Activated CD8-positive, alpha-beta memory T cell treated with anti-CD3 and anti-CD28 coated beads for 48 hours (primary cell): ENCODE measurements around the gene SLC2A9.
"Not testable (repeated sequence)": the region's sequence is repeated elsewhere in the genome, so short reads cannot be mapped to it uniquely, and the experiment has no call there.

Experiments used
- DNase-seq, 3 experiments: peaks; one replicate each; pipeline ENCODE4 v3.0.0-alpha.2; 2020; ENCODE audit warnings: low read depth in 2 of 3, low spot score in 2 of 3

SLC2A9 gene

DNA sequence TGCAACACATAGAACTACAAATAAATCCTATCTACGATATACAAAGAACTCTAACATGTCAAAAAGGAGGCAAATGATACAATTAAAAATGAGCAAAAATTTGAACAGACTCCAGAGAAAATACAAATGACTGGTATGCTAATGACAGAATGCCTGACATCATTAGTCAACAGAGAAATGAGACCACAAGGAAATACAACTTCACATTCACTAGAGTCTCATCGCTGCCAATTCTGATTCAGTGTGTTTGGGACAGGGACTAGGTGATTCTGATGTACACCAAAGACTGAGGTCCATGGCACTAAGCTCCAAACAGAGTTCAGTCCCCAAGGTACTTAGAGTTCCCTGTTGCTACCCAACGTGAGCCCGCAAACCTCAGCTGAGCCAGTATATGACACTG, 23.4 kb downstream of the SLC2A9 start:
- DNase-seq: no peak

DNA sequence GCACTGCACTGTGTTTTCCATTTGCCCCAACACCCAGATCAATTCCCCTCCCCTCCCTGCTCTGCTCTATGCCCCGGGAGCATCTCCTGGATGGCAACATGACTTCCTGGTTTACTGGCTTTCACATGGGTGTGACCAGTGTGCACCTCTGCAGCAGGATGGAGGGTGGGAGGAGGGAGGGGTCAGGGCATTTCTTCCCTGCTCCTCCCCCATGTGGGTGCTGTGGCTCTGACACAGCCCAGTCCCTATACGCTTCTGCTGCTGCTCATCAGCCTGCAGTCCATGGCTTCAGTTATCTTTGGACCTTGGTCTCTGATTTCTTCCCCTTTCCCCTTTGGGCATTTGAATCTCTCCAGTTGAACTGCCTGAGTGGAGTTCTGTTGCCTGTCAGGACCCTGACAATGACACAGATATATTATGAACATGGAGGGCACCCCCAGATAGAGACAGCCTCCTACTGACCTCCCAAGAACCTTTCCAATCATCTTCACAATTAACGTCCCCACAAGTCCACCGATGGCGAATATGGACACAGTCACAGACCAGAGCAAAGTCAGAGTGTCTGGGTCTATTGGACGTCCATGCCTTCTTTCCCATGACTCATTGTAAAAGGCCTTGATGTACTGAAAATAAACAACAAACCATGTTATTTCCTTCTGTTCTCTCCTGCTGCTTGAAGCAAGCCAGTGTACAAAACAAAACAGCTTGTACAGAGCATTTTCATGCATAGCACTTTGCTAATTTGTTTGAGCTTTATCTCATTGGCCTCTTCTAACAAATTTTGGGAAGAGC, 24.8 kb downstream of the SLC2A9 start:
- DNase-seq: no peak

DNA sequence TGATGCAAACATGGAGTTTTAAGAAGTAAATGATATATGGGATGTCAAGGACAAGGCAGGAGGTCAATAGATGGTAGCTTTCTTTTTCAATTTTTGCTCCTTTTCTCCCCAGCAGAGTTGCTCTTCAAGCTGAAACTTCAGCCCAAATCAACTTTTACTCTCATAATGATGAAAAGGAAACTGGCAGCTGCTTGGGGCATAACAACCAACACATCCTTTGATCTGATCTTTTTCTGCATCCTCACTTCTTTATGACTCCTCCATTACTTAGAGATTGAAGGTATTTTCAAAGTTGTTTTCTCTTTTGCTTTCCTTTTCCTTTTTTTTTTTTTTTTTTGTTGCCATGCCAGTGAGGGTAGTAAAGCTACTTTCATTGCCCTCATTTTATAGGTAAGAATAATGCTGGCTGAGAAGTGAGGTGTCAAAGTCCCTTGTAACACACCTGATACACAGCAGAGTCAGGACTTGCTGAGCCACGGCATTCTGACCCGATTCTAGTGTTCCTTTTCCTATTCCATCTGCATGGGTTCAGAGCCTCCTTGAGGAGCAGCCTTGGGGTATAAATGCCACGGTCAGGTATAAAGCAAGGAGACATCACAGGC, 26.9 kb downstream of the SLC2A9 start:
- DNase-seq: no peak

DNA sequence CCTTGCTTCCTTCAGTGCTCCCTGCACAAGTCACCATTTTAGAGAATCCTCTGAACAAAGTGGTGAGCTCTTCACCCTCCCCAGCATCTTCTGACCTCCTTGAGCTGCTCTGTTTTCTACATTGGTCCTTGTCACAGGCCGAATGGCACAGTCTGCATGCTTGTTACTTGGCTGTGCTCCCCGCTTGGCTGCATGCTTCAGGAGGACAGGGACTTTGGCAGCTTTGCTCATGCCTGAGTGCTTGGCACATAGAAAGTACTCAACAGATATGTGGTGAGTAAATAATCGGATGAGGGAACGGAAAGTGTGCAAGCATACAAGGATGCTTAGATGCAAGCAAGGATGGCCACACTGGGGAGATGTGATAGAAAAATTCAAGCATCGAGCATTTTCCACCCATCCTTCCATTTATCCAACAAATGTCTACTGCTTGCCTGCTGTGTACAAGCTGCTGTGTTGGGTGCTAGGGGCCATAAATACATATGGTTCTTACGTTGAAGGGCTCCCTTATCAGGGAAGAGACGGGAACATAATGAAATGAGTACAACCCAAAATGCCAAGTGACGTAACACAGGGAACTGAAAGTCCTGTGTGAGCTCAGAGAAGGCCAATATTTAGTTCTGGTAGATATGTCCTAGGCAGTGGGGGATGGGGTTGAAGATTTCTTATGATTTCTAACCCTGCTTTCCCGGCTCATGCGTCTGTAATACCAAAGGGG, 31.2 kb downstream of the SLC2A9 start:
- no peak for DNase-seq

DNA sequence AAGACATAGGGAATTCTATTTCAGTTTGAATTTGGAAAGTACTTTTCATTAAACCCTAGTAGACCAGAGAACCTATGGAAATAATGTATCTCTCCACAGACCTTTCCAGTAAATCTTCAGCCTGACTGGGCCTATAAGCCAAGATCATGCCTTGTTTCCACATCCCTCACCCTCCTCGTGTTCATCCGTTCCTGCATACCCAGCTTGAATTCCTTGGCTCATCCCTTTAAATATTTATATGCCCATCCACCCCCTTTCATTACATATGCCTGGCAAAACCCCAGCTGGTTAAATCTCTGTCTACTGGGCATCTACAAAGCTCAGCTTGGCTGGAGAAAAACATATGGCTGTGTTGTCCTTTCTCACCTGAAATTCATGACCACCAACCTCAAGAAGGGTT, 32.4 kb downstream of the SLC2A9 start:
- DNase-seq: no peak

DNA sequence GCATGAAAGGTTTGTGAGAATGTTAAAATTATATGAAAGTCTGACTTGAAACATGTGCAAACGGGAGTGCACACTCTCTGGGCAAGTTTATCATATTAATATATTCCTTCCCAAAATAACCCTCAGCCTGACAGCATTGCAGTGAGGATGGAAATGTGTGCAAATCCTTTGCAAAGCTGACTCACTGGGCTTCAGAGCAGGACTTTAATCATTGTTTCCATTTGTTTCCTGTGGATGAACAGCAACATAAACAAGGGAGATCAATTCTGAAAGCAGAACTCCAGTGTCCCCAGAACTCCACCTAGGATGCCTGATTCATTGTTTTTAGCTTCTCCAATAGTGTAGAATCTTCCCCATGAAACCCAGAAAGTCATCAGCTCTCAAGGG, 32.9 kb downstream of the SLC2A9 start:
- no peak for DNase-seq

DNA sequence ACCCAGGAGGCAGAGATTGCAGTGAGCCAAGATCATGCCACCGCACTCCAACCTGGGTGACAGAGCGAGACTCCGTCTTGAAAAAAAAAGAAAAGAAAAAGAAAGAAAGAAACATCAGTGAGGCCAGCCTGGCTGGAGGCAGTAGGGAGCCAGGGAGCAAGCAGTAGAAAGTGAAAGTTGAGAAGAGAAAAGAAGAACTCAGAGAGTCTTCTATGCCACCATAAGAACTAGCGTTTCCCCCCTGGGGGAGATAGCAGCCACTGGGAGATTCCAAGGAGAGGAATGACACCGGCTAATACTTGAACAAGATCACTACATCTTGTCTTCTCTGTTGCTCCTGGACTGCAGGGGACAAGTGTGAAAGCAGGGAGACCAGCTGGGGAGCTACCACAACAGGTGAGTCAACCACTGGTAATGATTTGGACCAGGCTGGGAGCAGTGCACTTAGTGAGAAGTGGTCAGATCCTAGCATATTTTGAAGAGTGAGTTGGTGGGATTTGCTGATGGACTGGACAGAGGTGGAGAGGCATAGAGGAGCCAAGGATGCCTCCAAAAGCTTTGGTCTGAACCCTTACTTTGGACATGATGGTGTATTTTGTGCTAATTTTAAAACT, 33.4 kb downstream of the SLC2A9 start:
- DNase-seq: no peak

DNA sequence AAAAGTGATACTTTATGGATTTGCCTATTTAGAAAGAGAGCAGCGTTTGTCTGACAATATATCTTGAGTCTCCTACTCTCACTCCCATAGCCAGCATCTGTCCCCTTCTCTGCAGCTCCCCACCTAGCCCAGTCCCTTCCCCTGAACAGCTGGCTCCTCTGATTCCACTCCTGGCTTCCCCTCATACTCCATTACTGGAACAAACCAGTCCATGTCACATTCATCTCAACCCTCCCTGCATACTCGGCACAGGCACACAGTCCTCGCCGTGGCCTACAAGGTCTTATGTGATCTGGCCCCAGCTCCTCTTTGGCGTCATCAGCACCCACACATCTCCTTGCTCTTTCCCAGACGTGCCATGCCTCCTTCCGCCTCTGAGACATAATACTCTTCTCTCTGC, 36.7 kb downstream of the SLC2A9 start:
- DNase-seq: no peak

DNA sequence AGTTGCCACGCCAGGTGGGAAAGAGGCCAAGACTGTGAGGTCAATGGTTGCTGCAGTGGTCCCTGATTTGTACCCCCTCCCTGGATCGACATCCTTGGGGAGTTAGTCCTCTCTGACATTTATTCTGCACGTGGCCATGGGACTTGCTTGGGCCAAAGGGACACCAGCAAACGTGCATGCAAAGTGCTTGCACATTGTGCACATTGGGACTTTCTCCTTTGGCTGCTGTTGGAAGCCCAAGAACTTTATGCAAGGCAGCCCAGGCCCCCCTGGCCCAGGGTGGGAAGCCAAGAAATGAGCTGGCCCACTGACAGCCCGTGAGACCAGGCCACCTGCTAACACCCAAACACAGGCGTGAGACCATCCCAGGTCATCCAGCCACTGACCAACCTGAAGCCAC, 38.1 kb downstream of the SLC2A9 start:
- no peak for DNase-seq

DNA sequence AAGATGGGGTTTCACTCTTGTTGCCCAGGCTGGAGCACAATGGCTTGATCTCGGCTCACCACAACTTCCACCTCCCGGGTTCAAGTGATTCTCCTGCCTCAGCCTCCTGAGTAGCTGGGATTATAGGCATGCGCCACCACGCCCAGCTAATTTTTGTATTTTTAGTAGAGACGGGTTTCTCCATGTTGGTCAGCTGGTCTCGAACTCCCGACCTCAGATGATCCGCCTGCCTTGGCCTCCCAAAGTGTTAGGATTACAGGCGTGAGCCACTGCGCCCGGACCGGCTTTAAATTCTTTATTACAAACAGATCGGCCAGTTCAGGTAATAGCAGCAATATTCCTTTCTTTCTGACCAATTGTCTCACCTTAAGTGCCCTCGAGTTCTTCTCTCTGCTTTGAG, 39.4 kb downstream of the SLC2A9 start:
- not testable (repeated sequence) for DNase-seq

DNA sequence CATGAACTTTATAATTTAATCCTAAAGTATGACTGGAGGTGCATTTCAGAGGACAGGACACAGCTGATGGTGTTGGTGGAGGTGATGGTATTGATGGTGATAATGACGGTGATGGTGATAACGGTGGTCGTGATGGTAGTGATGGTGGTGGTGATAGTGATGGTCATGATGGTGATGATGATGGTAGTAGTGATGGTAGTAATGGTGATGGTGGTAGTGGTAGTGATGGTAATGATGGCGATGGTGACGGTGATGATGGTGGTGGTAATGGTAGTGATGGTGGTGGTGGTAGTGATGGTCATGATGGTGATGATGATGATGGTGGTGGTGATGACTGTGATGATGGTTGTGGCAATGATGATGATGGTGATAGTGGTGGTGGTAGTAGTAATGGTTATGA, 40.4 kb downstream of the SLC2A9 start:
- no peak for DNase-seq

DNA sequence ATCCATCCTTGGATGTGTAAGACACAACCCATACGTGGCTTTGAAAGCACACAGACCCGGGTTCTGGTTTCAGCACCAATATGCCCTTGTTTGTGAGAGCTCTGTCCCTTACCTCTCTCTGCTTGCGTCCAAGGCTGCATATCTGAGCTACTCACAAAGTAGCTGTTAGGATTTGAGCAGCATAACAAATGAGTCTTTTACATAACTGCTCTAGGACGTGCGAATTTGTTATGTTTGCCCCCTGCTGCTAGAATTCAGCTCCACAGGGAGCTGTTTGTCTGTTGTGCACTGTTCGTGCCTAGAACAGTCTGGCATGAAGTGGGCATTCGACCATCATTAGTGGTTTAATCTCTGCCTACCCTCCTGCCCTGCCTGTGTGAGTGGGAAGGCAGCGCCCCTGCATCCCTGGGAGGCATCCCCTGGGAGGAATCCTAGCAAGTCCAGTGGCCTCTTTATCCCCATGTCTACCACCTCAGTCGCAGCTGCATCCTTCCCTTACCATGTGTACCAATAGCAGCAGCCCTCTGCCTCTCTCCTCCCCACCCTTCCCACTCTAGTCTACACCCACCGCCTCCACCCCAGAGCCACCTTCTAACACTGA, 42.1 kb downstream of the SLC2A9 start:
- DNase-seq: no peak

DNA sequence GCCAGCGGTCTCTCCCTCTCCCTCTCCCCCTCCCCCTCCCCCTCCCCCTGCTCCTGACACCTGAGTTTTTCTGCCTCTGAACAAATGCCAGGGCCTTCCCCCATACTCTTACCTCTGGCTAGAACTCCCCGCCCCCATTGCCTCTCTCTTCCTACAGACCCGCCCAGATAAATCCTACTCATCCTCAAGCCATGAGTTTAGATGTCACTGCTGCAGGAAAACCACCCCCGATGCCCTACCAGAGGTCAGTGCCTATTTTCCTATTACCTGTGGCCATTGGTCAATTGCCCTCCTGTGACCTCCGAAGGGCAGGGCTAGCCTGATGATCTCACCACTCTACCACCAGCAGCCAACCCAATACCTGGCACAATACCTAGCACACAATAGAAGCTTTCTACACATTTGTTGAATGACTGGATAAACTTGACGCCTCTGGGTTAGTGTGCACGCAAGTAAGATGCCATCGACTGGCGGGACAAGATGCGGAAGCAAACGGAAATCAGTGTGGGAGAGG, 43.7 kb downstream of the SLC2A9 start:
- no peak for DNase-seq

DNA sequence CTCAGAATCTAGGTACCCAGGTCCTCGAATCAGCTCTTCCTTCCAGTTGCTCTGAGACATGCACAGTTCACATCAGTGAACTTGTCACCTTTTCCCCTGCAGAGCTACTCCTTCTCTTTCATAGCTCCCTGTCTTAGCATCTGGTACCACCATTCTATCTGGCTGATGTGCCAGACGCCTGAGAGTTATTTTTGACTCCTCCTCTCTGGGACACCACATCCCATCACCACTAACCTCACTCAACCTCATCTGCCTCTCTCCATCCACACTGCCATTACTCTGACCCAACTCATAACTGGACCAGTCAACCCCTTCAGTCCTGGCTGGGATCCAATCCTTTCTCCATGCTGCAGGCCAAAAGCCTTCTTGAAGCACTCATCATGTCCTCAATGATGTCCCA, 44.5 kb downstream of the SLC2A9 start:
- no peak for DNase-seq

DNA sequence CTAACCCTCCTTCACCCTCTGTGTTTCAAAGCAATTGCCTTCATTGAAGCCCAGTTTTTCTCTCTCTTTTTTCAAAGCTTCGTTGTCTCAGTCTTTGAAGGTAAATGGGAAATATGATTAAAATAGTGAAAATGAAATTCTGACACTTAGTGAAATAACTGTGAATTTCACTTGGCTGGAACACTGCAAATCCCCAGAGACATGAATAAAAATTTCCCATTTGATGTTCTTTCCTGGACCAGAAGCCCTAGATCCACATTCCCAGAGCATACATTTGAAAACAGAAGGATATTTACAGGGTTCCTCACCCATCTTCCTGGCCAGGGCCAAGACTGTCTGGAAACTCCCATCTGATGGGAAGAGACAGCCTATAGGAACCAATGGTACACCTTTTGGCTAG, 45.0 kb downstream of the SLC2A9 start:
- no peak for DNase-seq

DNA sequence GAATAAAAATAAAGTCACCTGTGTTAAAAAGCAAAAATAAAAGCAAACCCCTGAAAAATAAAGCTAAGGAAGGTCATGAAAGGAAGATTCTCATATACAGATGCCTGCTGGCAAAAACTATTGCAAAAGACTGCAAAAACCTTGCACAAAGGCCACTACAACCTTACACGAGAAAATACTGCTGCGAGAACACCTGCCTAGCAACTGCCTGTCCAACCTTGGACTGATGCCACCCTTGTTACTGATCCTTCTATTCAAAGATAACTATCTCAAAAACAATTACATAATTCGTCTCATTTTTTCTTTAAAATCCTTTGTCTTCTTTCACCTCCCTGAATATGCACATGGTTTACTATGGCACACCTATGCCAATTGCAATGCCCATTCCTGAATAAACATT, 49.6 kb downstream of the SLC2A9 start:
- no peak for DNase-seq

DNA sequence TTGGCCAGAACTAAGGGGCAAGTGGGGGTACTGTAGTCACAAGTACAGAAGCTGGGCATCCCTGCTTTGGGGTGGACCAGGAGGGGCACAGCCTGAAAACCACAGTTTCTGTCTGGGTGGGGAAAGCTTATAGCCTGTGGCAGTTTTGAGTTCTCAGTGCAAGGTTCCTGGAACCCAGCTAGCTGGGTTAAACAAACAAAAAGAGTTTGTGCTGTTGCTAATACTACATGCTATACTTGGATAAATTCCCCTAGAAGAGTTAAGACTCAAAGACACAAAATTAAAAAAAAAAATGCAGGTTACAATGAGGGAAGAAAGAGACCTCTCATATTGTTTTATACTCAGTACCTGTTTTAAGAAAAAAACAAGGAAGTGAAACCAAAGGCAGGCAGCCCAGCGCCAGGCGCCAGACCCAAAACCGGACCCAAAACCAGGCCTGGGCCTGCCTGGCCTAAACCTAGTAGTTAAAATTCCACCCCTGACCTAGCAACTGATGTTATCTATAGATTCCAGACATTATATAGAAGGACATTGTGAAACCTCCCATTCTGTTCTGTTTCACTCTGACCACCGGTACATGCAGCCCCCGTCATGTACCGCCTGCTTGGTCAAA, 50.8 kb downstream of the SLC2A9 start:
- DNase-seq: no peak

DNA sequence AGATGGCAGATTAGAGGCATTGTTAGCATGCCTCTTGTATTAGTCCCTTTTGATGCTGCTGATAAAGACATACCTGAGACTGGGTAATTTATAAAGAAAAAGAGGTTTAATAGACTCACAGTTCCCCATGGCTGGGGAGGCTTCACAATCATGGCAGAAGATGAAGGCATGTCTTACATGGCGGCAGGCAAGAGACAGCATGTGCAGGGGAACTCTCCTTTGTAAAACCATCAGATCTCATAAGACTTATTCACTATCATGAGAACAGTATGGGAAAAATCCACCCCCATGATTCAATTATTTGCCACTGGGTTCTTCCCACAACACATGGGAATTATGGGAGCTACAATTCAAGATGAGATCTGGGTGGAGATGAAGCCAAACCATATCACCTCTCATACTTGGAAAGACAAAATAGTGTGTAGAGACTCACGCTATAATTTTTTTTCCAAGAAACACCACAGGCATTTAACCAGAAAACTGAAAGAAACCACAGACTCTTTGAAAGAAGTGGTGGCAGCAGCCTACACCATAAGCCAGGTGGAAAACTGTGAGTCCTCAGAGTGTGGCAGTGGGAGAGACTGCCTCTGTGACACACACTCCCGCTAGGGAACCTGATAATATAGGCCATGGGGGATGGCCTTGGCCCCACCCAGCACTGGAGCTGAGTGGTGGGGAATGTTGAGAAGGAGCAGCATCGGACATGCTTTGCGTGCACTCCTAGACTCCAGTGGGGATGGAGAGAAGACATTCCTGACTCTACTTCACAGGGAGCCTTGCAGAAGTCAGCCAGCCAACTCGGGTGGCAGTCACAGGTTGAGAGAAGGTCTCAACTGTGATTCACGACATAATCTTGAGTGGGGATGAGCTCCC, 51.5 kb downstream of the SLC2A9 start:
- no peak for DNase-seq

DNA sequence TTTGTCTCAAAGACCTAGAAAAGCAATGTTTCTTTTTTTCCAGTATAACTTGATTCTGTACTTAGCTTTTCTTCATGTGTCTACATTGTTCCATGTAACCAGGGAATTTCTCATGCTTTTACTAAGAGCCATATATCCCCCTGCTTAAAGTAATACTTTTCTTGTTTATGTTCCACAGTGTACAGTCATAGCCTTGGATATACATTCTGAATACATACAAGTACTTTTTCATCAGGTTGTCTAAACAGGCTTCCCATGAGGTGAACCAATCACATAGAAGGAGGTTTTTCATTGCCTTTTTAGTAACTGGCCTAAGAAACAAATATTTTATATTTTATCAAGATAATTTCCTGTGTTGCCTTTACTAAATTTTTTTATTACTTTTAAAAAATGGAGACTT, 52.8 kb downstream of the SLC2A9 start:
- no peak for DNase-seq

DNA sequence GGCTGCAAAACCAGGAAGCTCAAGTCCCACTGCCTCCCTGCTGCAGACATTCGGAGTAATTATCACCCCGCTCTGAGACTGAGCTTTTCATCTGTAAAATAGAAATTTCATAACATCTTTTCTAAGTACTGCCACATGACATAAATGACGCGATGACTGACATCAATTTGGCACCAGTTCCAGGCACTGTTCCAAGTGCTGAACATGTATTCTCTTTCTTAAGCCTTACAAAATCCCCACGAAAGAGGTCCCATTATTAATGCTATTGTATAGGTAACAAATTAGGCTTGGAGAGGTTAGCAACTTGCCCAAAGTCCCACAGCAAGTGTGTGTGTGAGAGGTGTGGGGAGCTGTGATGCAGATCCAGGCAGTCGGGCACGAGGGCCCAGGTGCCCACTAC, 56.4 kb downstream of the SLC2A9 start:
- no peak for DNase-seq
